Omental fat pad (tissue), 4 donors: ENCODE results near the gene MAN1C1. TPM values are rescaled to one million over a fixed set of nuclear protein-coding genes. Genes with fewer than 3 reads are reported as not detected.
"Not testable (repeated sequence)": the region's sequence is repeated elsewhere in the genome, so short reads cannot be mapped to it uniquely, and the experiment has no call there.

Source experiments
- ATAC-seq: fragments of 150-250 bp; one replicate; pipeline ENCODE4 v1.9.1; 2016; ENCODE audit warnings: mild to moderate bottlenecking, moderate library complexity; ENCODE audit not compliant: low FRiP score
- DNase-seq: peaks from one replicate; pipeline ENCODE4 v3.0.0-alpha.2; 2019; ENCODE audit warnings: low spot score
- total RNA-seq, 4 donors: library from RNA; depleted of rRNA; stranded (reverse); fragments of >200 nt; gene quantifications; one replicate each; pipeline ENCODE4 v1.1.0, GENCODE V29; 2016
- TF ChIP-seq, protein P1 (sequence below), 3 donors: fragments of 450-650 bp; IDR thresholded peaks; one replicate each; pipeline ENCODE4 v1.5.1; 2016 to 2017; ENCODE audit warnings: antibody characterized with exemption in 3 of 3, mild to moderate bottlenecking in 3 of 3, moderate library complexity in 2 of 3

MAN1C1 gene
- total RNA-seq, 4 donors from 2014 or later = 21.0 to 47.4 (median 24.4) TPM

DNA sequence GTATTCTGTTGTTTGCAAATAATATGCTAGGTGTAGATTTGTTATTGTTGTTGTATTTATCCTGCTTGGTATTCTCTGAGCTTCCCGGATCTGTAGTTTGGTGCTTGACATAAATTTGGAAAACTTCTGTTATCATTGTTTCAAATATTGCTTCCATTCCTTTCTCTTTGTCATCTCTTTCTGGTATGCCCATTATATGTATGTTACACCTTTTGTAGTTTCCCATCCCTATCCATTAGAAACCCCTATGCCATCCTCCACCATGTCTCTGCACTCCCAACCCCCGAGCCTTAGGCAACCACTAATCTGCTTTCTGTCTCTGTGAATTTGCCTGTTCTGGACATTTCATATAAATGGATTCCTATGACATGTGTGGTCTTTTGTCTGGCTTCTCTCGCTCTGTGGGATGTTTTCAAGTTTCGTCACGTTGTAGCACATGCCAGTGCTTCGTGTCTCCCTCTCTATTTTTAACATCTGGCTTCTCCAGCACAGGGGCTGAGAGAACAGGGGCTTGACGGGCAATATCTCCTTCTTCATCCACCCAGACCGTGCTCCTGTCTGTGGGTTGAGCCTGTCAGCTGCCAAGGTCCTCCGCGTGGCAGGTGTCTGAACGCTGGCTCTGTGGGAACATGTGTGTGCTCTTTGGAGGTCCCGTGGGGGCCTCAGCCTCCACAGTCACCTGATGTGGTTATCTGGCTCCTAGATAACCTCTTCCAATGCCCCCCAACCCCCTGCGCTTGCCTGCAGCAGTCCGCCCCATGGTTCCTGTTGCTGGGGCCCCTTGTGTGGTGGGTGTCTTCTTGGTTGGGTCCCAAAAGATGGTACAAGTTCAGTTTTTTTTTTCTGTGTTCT is 32.8 kb upstream of the MAN1C1 start:
- no peak for DNase-seq
- TF ChIP-seq, protein P1, sequence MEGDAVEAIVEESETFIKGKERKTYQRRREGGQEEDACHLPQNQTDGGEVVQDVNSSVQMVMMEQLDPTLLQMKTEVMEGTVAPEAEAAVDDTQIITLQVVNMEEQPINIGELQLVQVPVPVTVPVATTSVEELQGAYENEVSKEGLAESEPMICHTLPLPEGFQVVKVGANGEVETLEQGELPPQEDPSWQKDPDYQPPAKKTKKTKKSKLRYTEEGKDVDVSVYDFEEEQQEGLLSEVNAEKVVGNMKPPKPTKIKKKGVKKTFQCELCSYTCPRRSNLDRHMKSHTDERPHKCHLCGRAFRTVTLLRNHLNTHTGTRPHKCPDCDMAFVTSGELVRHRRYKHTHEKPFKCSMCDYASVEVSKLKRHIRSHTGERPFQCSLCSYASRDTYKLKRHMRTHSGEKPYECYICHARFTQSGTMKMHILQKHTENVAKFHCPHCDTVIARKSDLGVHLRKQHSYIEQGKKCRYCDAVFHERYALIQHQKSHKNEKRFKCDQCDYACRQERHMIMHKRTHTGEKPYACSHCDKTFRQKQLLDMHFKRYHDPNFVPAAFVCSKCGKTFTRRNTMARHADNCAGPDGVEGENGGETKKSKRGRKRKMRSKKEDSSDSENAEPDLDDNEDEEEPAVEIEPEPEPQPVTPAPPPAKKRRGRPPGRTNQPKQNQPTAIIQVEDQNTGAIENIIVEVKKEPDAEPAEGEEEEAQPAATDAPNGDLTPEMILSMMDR (IDR thresholded peaks at IDR 0.05) = no peak

DNA sequence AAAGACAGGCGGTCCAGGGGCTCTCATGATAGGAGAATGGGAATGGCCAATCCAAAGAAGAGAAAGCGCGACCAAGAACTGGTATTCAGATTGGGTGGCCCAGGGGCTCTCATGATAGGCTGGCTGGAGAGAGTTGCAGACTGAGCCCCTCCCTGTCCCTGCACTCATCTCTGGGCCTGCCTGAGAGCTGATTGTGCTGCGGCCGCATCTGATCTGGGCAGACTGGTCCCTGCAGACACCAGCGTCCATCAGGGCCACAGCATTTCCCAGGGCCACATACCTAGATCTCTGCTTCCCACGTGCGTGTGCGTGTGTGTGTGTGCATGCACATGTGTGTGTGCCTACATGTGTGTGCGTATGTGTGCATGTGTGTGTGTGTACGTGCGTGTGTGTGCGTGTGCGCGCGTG is 30.4 kb upstream of the MAN1C1 start:
- DNase-seq = no peak
- ATAC-seq = no peak
- TF ChIP-seq, protein P1 (IDR thresholded peaks at IDR 0.05) = no peak

More for the DNA sequence above, 32.8 kb upstream of the MAN1C1 start:
- ATAC-seq = no peak

DNA sequence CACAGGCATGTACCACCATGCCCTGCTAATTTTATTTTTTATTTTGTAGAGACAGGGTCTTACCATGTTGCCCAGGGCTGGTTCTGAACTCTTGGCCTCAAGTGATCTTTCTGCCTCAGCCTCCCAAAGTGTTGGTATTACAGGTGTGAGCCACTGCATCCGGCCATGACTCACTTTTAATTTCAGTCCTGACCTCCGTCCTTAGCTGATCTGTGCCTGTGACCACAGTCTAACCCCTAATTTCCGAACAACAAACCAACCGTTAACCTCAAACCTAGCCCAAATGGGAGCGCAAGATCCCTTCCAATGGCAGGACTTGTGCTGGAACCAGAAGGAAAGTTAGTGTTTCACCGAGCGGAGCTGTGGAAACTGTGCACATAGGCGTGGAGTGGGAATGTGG is 29.3 kb upstream of the MAN1C1 start:
- TF ChIP-seq, protein P1 (IDR thresholded peaks at IDR 0.05) = no peak
- ATAC-seq (no peak), DNase-seq (no peak)

DNA sequence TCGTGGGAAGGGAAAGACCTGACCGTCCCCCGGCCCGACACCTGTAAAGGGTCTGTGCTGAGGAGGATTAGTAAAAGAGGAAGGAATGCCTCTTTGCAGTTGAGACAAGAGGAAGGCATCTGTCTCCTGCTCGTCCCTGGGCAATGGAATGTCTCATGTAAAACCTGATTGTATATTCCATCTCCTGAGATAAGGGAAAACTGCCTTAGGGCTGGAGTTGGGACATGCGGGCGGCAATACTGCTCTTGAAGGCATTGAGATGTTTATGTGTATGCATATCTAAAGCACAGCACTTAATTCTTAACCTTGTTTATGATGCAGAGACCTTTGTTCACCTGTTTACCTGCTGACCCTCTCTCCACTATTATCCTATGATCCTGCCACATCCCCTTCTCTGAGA is 28.4 kb upstream of the MAN1C1 start:
- not testable (repeated sequence) for ATAC-seq, DNase-seq

DNA sequence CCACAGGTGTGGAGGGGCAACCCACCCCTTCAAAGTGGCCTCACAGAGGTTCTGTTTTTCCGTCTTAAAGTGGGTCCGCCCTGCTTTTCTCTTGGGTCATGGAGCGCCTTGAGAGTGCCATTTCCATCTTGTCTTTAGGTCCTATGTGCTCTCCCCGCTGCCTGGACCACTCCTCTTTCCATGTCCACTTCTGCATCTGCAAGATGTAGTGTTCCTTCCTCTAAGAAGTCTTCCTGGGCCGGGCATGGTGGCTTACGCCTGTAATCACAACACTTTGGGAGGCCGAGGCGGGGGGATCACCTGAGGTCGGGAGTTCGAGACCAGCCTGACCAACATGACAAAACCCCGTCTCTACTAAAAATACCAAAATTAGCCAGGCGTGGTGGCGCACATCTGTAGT is 27.8 kb upstream of the MAN1C1 start:
- DNase-seq, ATAC-seq: not testable (repeated sequence)

DNA sequence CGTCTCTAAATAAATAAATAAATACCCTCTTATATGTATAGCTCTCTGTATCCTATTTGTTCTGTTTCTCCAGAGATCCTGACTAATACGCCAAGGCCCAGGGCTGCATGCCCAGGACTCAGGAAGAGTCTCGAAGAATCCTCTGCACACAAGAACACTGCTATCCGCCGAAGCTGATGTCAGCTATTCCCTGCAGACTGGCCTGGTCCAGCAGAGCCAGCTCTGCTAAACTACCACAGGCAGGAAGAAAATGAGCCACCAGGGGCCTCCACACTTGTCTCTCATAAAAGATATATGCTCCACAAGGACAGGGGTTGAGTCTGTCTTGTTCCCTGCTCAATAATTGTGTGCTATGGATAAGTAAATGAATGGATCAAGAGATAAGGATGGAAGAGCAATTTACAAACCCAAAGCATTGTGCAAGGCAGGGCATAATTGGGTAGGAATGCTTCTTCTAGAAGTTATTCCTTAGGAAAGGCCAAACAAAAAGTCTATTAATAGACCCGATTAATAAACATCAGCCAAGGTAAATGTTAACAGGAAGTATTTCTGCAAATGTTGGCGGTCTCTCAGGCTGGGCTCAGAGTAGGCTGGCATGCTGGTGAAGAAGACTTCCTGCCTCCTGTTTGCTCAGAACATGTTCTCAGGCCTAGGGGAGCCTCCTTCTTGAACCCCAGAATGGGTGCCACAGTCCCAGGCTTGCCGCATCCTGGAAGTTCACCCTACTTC is 26.3 kb upstream of the MAN1C1 start:
- TF ChIP-seq, protein P1 (IDR thresholded peaks at IDR 0.05) = no peak
- DNase-seq = no peak
- no peak for ATAC-seq

DNA sequence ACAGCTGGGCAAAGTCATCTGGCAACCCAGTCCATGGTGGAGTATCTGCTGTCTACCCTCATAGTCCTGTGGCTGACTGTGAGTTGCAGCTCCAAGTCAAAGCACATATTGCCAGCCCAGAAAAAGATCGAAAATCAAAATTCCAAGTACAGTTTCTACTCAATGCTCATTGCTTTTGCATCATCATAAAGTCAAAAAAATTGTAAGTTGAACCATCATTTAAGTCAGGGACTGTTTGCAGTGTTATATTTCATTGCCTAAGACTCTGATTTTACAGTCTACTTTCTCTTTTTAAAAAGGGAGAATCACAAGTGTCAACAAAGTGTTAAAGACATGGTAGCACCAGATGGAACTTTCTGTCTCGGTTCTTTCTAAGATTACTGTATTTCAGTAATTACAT is 22.7 kb upstream of the MAN1C1 start:
- DNase-seq (no peak), ATAC-seq (no peak)
- TF ChIP-seq, protein P1 (IDR thresholded peaks at IDR 0.05) = no peak

DNA sequence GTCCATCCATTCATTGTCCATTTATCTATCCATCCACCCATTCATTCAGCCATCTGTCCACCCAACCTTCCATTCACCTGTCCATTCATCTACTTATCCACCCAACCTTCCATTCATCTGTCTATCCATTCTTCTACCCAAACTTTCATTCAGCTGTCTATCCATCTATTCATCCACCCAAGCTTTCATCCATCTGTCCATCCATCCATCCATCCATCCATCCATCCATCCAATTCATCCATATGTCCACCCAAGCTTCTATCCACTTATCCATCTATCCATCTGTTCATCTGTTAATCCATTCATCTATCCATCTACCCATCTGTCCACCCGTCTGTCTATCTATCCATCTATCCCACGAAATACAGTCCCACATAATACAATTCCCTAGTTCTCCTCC is 21.6 kb upstream of the MAN1C1 start:
- TF ChIP-seq, protein P1 (IDR thresholded peaks at IDR 0.05) = no peak
- no peak for ATAC-seq
- no peak for DNase-seq

DNA sequence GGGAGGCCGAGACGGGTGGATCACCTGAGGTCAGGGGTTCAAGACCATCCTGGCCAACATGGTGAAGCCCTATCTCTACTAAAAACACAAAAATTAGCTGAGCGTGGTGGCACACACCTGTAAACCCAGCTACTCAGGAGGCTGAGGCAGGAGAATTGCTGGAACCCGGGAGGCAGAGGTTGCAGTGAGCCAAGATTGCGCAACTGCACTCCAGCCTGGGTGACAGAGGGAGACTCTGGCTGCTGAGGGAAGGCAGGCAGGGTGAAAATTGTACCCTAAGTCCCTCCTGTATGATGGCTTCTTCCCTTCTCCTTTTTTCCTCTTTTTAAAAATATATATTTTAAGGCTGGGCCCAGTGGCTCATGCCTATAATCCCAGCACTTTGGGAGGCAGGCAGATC is 19.9 kb upstream of the MAN1C1 start:
- not testable (repeated sequence) for ATAC-seq, DNase-seq
